Suprapubic skin (tissue), 4 donors: Measurements from ENCODE around the gene SLC22A1.

Source experiments
- POLR2A ChIP-seq, 2 donors: fragments of 450-650 bp; IDR thresholded peaks; one replicate each; pipeline ENCODE4 v1.6.1; 2017; ENCODE audit warnings: antibody characterized with exemption in 2 of 2, mild to moderate bottlenecking in 2 of 2, moderate library complexity in 2 of 2
- POLR2AphosphoS5 ChIP-seq, 3 donors: sonication (generic); formaldehyde crosslinking; IDR thresholded peaks; one replicate each; pipeline ENCODE4 v1.6.1; 2017; ENCODE audit warnings: antibody characterized with exemption in 3 of 3
- TF ChIP-seq, protein P1 (sequence below), 2 donors: fragments of 200-600 bp in 1 of 2; fragments of 450-650 bp in 1 of 2; sonication (generic) in 1 of 2; IDR thresholded peaks; one replicate each; pipeline ENCODE4 v1.5.1; 2016 to 2019; ENCODE audit warnings: antibody characterized with exemption in 2 of 2, mild to moderate bottlenecking in 1 of 2, moderate library complexity in 1 of 2

DNA sequence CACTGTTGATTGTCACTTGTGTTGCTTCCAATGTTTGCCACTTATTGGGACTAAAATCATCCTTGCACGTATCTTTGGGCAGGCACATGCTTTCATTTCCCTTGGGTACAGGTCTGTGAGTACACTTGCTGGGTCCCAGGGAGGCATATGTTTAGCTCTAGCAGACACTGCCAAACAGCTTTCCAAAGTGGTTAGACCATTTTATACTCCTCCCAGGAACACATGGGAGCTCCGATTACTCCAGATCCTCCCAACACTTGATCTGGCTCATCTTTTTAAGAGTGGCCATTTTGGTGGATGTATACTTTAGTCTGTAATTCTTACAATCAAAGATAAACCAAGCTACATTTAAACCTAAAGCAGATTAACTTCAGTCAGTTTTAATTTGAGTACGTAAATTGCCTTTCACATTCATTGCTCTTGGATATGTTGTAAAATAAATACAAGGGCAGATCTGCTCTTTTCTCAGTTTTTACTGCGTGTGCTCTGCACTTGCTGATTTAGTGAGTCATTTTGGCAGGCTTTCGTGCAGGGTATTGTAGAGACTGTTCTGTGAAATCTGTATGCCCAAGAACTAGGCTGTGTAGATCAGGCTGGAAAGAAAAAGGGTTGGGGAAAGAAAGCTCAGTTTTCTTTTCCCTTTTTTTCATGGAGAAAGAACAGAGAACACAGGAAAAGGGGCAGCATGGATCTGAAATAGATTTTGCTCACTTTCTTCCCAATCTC is 19.5 kb downstream of the SLC22A1 start:
- TF ChIP-seq, protein P1, sequence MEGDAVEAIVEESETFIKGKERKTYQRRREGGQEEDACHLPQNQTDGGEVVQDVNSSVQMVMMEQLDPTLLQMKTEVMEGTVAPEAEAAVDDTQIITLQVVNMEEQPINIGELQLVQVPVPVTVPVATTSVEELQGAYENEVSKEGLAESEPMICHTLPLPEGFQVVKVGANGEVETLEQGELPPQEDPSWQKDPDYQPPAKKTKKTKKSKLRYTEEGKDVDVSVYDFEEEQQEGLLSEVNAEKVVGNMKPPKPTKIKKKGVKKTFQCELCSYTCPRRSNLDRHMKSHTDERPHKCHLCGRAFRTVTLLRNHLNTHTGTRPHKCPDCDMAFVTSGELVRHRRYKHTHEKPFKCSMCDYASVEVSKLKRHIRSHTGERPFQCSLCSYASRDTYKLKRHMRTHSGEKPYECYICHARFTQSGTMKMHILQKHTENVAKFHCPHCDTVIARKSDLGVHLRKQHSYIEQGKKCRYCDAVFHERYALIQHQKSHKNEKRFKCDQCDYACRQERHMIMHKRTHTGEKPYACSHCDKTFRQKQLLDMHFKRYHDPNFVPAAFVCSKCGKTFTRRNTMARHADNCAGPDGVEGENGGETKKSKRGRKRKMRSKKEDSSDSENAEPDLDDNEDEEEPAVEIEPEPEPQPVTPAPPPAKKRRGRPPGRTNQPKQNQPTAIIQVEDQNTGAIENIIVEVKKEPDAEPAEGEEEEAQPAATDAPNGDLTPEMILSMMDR (IDR thresholded peaks at IDR 0.05): no peak
- TF ChIP-seq POLR2A (IDR thresholded peaks at IDR 0.05) (no peak), POLR2AphosphoS5 (IDR thresholded peaks at IDR 0.05) (no peak)
